Lower lobe of right lung (tissue), 2 donors: Measurements from ENCODE around the gene ANKS6. TPM values are rescaled to one million over a fixed set of nuclear protein-coding genes. Genes with fewer than 3 reads are reported as not detected.

ENCODE experiments used
- ATAC-seq, 2 donors: fragments of 200-7000 bp; cut with Tn5 transposase; one replicate each; pipeline ENCODE4 v1.9.1; 2020 to 2022; ENCODE audit warnings: mild to moderate bottlenecking in 2 of 2, moderate library complexity in 2 of 2
- DNase-seq: peaks from one replicate; pipeline ENCODE4 v3.0.0-alpha.2; 2020
- H3K27ac ChIP-seq: fragments of 200-600 bp; one replicate; pipeline ENCODE4 v1.8.0; 2022
- H3K27me3 ChIP-seq: fragments of 200-600 bp; one replicate; pipeline ENCODE4 v1.8.0; 2022; ENCODE audit warnings: low read depth
- H3K36me3 ChIP-seq: fragments of 200-600 bp; one replicate; pipeline ENCODE4 v1.8.0; 2022; ENCODE audit warnings: mild to moderate bottlenecking
- H3K4me1 ChIP-seq: fragments of 200-600 bp; one replicate; pipeline ENCODE4 v1.8.0; 2022
- H3K4me3 ChIP-seq: fragments of 200-600 bp; one replicate; pipeline ENCODE4 v1.8.0; 2022; ENCODE audit warnings: mild to moderate bottlenecking
- H3K9me3 ChIP-seq: fragments of 200-600 bp; one replicate; pipeline ENCODE4 v1.8.0; 2022
- intact Hi-C: fragments of 100-400 bp; cut with DNase I; formaldehyde crosslinking; loops from one replicate; pipeline ENCODE4 v1.11.0; 2022
- total RNA-seq: library from RNA; stranded (reverse); fragmentation: NEBNext Ultra II Directional; extraction: Animal tissue kit (Norgen Biotek cat#: 25700); gene quantifications from one replicate; pipeline ENCODE4 v1.2.1, GENCODE V29; 2021
- TF ChIP-seq, protein P1 (sequence below): fragments of 200-600 bp; IDR thresholded peaks from one replicate; pipeline ENCODE4 v1.8.0; 2022; ENCODE audit warnings: antibody characterized with exemption, mild to moderate bottlenecking
- donor health status: DM: no; HTN: yes; CAD: no; lungs with severe emphysema.

Gene ANKS6
- total RNA-seq, 1 donor from 2014 or later: 16.5 TPM

DNA sequence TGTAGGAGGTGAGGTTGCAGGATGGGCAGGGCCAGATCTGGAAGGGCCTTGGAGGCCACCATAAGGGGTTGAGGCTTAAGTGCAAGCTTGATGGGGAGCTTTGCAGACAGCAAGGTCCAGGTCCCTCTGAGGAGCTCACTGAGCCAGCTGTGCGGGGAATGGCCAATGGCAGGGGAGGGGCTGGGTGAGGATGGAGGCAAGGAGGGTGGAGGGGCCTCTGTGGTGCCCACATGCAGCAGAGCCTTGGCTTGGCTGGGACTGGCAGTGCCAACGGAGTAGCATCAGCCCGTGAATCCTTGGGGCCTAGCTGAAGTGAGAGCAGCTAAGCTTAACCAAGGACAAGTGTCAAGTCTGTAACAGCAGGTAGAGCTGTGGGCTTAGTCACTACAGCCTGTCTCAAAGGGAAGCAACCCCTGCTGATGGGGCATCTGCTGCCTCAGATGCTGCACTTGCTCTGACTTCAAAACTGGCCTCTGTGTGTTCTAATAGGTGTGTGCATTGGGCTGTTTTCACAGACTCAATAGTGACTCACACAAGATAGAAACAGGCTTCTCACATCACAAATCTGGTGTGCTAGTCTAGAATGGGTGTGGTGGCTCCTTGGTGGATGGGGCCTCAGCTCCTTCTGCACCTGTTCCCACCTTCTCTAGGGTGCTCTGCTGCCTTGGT is 27.4 kb upstream of the ANKS6 start:
- Histone ChIP-seq H3K4me1 (no peaks in the 10 kb centered on the region), H3K9me3 (no peaks in the 10 kb centered on the region), H3K36me3 (peaks cover 5% of the 10 kb centered on the region), H3K27me3 (no peaks in the 10 kb centered on the region), H3K27ac (no peak overlapping the region), H3K4me3 (no peak overlapping the region)
- DNase-seq (no peak), ATAC-seq (peak in 1 of 2 donors; percentile 34)
- TF ChIP-seq, protein P1, sequence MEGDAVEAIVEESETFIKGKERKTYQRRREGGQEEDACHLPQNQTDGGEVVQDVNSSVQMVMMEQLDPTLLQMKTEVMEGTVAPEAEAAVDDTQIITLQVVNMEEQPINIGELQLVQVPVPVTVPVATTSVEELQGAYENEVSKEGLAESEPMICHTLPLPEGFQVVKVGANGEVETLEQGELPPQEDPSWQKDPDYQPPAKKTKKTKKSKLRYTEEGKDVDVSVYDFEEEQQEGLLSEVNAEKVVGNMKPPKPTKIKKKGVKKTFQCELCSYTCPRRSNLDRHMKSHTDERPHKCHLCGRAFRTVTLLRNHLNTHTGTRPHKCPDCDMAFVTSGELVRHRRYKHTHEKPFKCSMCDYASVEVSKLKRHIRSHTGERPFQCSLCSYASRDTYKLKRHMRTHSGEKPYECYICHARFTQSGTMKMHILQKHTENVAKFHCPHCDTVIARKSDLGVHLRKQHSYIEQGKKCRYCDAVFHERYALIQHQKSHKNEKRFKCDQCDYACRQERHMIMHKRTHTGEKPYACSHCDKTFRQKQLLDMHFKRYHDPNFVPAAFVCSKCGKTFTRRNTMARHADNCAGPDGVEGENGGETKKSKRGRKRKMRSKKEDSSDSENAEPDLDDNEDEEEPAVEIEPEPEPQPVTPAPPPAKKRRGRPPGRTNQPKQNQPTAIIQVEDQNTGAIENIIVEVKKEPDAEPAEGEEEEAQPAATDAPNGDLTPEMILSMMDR: no peak
- intact Hi-C loops: no loop called here

- DNase-seq: no peak
- Histone ChIP-seq H3K9me3 (no peaks in the 10 kb centered on the region), H3K36me3 (peaks cover 5% of the 10 kb centered on the region), H3K4me1 (no peaks in the 10 kb centered on the region), H3K27ac (no peak overlapping the region), H3K4me3 (no peak overlapping the region), H3K27me3 (no peaks in the 10 kb centered on the region)
- intact Hi-C loops: no loop called here
- ATAC-seq: no peak
- TF ChIP-seq, protein P1: no peak
Observed at GRCh38 chr9:98822661-98823060, 26.3 kb upstream of the ANKS6 start.

- intact Hi-C loops: no loop called here
- TF ChIP-seq, protein P1: no peak
- no peak for ATAC-seq
Observed at GRCh38 chr9:98821831-98822230, 25.5 kb upstream of the ANKS6 start.

DNA sequence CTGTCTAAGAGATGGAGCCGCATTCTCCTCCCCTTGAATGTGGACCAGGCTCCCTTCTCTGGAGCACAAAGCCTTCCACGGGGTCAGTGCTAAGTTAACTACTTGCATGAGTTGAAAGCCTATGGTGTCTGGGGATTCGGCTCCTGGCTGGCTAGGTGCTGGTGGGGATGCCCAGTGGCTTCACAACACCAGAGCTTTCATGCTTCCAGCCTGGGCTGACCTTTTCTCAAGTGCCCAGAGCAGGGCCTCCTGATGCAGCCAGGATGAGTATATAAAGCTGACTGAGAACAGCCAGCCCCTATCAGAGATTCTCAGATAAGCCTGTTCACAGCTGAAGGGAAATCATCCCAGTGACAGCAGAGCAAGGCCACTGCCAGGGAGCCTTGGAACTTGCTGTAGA is 22.9 kb upstream of the ANKS6 start:
- Histone ChIP-seq H3K36me3 (no peaks in the 10 kb centered on the region), H3K27me3 (no peaks in the 10 kb centered on the region), H3K4me3 (no peak overlapping the region), H3K9me3 (no peaks in the 10 kb centered on the region), H3K4me1 (no peaks in the 10 kb centered on the region), H3K27ac (no peak overlapping the region)
- ATAC-seq (no peak), DNase-seq (no peak)
- intact Hi-C loops: no loop called here
- TF ChIP-seq, protein P1: no peak

More at GRCh38 chr9:98821831-98822230, 25.5 kb upstream of the ANKS6 start:
- H3K27me3 ChIP-seq: no peaks in the 10 kb centered on the region
- no peaks in the 10 kb centered on the region for H3K4me1 ChIP-seq
- H3K9me3 ChIP-seq: no peaks in the 10 kb centered on the region
- H3K4me3 ChIP-seq: no peak overlapping the region
- no peak overlapping the region for H3K27ac ChIP-seq
- peaks cover 3% of the 10 kb centered on the region for H3K36me3 ChIP-seq
- no peak for DNase-seq

DNA sequence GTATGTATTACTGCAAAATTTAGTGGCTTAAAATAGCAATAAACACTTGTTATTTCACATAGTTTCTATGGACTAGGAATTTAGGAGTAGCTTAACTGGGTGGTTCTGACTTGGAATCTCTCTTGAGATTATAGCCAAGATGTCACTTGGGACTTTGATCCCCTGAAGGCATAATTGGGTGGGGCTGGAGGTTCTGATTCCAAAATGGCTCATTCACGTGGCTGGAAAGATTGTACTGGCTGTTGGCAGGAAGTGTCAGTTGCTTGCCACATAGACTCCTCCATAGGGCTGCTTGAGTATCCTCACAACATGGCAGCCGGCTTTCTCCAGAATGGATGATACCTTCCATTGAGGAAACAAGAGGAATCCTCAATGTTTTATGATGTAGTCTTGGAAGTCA is 22.4 kb upstream of the ANKS6 start:
- ATAC-seq (no peak), DNase-seq (no peak)
- intact Hi-C loops: no loop called here
- Histone ChIP-seq H3K9me3 (no peaks in the 10 kb centered on the region), H3K27ac (no peak overlapping the region), H3K27me3 (no peaks in the 10 kb centered on the region), H3K36me3 (no peaks in the 10 kb centered on the region), H3K4me1 (no peaks in the 10 kb centered on the region), H3K4me3 (no peak overlapping the region)
- TF ChIP-seq, protein P1: no peak
